Activated naive CD4-positive, alpha-beta T cell (primary cell): Measurements from ENCODE around the gene CELF5.
"Not testable (repeated sequence)": the region's sequence is repeated elsewhere in the genome, so short reads cannot be mapped to it uniquely, and the experiment has no call there.

Experiments
- DNase-seq, 4 experiments: peaks; one replicate each; lab custom pipeline; 2025; lab: John Stamatoyannopoulos, UW

Gene CELF5

GRCh38 chr19:3190470-3190770, 34.0 kb upstream of the CELF5 start:
- no peak for DNase-seq

- no peak for DNase-seq
These were observed 33.3 kb upstream of the CELF5 start for GRCh38 chr19:3190921-3191805.

- not testable (repeated sequence) for DNase-seq
These were observed 32.7 kb upstream of the CELF5 start for GRCh38 chr19:3191806-3192104.

GRCh38 chr19:3192228-3192635, 32.2 kb upstream of the CELF5 start:
- no peak for DNase-seq

GRCh38 chr19:3192684-3193083, 31.8 kb upstream of the CELF5 start:
- no peak for DNase-seq

- no peak for DNase-seq
These were observed 31.0 kb upstream of the CELF5 start for GRCh38 chr19:3193256-3194105.

- DNase-seq = no peak
These were observed 30.1 kb upstream of the CELF5 start for GRCh38 chr19:3194106-3195087.

GRCh38 chr19:3196064-3196932, 28.2 kb upstream of the CELF5 start:
- DNase-seq = no peak

- no peak for DNase-seq
These were observed 27.6 kb upstream of the CELF5 start for GRCh38 chr19:3196933-3197205.

GRCh38 chr19:3198901-3199700, 25.4 kb upstream of the CELF5 start:
- DNase-seq = no peak

GRCh38 chr19:3201072-3201700, 23.3 kb upstream of the CELF5 start:
- no peak for DNase-seq

GRCh38 chr19:3201911-3202310, 22.6 kb upstream of the CELF5 start:
- DNase-seq = no peak

- no peak for DNase-seq
These were observed 22.1 kb upstream of the CELF5 start for GRCh38 chr19:3202346-3202745.

GRCh38 chr19:3202895-3203294, 21.6 kb upstream of the CELF5 start:
- not testable (repeated sequence) for DNase-seq

- no peak for DNase-seq
These were observed 20.4 kb upstream of the CELF5 start for GRCh38 chr19:3203805-3204645.

GRCh38 chr19:3204646-3205275, 19.7 kb upstream of the CELF5 start:
- DNase-seq = no peak

- no peak for DNase-seq
These were observed 18.1 kb upstream of the CELF5 start for GRCh38 chr19:3206216-3206953.
